ENCODE results near the gene CACNG6.
"Not testable (repeated sequence)": the region's sequence is repeated elsewhere in the genome, so short reads cannot be mapped to it uniquely, and the experiment has no call there.

CACNG6 gene, protein sequence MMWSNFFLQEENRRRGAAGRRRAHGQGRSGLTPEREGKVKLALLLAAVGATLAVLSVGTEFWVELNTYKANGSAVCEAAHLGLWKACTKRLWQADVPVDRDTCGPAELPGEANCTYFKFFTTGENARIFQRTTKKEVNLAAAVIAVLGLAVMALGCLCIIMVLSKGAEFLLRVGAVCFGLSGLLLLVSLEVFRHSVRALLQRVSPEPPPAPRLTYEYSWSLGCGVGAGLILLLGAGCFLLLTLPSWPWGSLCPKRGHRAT

DNA sequence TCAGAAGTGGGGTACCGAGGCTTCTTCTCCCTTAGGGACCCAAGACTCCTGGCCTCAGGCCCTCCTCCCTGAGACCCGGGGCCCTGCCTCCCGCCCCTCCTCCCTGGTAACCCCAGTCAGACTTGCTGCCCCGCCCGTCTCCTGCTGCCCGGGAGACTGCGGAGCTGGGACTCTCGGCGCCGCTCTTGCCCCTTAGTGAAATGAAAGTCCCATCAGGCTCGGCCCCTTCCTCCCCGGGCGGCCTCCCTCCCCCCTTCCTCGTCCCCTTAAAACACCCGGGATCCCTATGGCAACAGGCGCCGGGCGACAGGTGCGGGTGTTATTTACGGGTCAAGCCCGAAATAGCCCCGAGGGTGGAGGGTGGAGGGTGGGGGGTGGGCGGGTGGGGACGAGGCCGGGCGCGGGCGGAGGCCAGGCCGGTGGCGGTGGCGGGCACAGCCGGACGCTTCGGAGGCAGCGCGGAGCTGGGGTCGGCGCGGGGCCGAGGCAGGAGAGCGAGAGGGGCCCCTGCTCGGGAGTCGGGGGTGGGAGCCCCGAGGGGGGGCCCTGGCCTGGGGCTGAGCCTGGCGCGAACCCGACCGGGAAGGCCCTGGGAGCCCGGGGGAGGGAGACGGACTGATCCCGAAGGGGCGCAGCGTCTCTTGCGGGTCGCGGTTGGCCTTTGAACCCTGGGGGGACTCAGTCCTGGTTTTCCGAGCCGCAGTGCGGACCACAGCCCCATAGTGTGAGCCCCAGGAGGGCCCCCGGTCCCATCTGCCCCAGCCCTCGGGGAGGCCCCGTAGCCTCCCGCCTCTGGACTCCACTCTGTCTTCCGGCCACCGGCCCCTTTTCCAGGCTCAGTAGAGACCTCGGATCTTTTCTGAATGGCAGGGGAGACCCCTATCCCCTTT, at the start of gene CACNG6:
Gene CACNG6 (plus strand): TSS at position 414 of the 890 bp plus-strand sequence. CDS start 1,241 bp downstream, outside the sequence.
- no peak for DNase-seq

DNA sequence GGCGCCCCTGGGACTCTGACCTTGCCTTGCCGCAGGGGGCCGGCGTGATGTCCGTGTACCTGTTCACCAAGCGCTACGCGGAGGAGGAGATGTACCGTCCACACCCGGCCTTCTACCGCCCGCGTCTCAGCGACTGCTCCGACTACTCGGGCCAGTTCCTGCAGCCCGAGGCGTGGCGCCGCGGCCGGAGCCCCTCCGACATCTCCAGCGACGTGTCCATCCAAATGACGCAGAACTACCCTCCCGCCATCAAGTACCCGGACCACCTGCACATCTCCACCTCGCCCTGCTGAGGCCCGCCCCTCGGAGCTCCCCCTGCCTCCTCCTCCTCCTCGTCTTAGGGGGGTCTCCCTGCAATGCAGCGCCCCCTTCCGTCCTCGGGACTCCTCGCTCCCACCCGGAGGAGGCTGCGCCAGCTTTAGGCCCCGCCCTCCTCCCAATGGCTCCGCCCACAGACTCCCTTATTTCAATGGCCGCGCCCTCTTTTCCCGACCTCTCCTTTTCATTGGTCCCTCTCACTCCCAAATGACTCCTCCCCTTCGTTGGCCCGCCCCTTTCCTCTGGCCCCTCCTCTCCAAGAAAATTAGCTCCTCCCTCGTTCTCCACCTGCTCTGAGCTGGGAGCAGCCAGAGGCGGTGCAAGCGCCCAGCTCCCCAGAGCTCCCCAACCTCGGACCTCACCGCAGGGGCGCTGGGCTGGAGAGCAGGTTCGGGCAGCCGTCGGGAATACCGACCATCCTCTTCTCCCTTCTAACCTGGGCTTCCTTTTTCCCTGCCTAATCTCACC, 49.2 kb upstream of the CACNG6 start:
- peak; percentile 11 for DNase-seq

DNA sequence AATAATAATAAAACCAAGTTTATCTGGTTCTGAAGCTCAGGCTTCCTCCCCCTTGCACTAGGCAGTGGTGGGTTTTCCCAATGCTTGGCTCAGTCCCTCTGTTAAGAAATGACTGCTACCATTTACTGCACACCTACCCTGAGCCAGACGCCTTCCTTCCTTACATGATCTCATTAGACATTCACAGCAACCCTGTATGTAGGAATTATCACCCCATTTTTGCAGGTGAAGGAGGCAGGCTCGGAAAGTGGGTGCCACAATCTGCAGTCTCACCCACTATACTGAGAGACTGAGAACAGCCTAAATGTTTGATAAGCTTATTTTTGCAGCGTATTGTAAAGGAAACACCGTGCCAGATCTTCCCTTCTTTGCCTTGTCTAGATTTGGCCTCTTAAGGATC, 47.0 kb upstream of the CACNG6 start:
- no peak for DNase-seq

DNA sequence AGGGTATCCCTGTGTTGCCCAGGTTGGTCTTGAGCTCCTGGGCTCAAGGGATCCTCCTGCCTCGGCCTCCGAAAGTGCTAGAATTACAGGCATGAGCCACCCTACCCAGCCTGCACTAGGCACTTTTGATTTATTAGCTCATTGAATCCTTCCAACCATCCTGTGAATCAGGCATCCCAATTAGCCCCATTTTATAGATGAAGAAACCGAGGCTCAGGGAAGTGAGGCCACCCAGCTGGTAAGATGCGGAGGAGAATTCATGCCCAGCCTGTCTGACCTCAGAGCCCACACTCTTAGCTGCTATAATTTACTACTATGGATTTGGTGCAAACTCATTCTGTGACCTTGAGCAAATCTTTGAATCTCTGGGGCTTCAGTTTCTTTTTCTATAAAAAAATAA, 46.5 kb upstream of the CACNG6 start:
- DNase-seq: no peak

DNA sequence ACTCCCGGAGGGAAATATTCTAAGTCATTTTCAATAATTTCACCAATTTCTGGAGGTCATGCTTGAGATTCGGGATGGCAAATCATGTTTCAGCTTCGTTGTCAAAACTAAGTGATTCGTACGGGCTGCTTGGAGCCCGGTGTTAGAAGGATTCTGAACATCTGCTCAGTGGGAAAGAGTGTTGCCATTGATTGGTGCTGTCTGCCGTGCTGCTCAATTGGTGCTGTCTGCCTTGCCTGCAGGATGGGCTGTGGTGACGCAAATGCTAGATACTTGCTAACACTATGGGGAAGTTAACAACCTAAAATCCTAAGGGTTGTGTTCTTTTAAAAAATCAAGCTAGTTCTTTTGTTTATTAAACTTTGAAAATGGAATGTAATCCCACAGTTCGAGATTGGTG, 46.0 kb upstream of the CACNG6 start:
- peak; percentile 30 for DNase-seq

DNA sequence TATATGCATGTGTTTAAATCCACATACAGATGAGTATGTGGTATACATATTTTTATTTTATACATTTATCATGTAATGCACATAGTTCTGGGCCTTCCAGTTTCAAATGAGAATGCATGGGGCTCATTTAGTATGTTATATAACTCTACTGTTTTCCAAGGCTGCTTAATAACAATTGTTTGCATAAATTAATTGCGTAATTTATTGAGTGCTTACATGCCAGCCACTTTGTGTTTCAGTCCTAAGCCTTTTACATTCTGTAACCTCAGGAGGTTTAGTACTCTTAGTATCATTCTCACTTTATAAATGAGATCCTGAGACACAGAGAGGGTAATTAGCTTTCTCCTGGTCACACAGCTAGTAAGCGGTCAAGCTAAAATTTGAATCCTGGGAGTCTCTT, 45.4 kb upstream of the CACNG6 start:
- DNase-seq: no peak

DNA sequence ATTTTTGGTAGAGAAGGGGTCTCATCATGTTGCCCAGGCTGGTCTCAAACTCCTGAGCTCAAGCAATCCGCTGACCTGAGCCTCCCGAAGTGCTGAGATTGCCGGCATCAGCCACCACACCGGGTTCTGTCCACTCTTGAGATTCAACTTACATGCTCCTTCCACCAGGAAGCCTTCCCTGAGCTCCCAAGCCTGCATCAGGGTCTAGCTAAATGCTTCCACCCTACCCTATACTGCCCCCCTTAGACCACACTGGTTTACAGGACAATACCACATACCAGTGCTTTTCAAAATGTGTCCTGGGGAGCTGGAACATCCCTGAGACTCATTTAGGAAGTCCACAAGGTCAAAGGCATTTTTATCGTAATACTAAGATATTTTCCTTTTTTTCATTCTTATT, 43.8 kb upstream of the CACNG6 start:
- peak; percentile 8 for DNase-seq

DNA sequence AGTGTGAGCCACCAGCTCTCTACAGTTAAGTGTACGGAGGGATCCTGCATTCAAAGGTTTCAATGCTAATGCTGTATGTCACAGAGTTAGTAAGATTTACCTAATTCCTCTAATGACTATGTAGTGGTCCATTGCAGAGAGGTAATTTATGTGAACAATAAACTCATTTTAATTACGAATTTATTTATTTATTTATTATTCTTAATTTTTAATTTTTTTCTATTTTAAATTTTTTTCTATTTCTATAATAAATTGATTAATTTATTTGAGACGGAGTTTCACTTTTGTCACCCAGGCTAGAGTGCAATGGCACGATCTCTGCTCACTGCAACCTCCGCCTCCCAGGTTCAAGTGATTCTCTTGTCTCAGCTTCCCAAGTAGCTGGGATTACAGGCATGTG, 42.8 kb upstream of the CACNG6 start:
- not testable (repeated sequence) for DNase-seq

DNA sequence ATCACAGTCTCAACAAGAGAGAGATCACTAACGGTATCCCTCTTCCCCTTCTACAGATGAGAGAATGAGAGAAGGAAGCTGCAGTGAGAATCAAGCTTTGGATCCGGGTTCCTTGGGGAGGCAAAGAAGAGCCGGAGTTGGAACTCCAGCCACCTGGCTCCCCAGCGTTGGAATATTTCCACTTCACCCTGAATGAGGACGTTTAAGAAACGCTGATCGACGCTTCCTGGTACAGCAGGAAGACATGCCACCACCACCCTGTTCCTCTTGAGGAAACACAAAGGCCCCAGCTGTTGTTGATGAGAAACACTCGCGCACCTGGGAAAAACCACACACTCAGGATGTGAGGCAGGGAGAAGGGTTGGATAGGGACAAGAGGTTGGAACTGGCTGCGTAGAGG, 40.0 kb upstream of the CACNG6 start:
- no peak for DNase-seq

DNA sequence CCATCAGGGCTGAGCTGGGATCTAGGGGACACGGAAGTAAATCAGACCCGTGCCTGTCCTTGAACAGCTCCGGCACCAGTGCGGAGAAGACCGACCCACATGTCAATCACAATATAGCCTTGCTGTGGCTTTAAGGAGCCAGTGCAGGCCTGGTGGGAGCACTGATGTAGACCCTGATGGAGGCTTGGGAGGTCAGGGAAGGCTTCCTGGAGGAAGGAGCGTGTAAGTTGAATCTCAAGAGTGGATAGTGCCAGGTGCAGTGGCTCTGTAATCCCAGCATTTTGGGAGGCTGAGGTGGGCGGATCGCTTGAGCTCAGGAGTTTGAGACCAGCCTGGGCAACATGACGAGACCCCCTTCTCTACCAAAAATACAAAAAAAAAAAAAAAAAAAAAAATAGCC, 39.5 kb upstream of the CACNG6 start:
- DNase-seq: no peak

DNA sequence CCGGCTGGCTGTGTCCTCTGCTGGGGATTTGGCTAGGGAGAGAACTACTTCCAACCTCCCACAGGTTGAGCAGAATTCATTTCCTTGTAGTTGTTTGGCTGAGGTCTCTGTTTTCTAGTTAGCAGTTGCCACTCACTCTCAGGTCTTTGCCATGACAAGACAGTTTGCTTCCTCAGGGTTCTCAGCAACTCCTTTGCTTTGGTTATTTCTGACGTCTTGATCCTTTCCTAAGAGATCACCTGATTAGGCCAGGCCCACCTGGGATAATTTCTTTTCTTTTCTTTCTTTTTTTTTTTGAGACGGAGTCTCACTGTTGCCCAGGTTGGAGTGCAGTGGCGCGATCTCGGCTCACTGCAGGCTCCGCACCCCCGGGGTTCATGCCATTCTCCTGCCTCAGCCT, 38.1 kb upstream of the CACNG6 start:
- no peak for DNase-seq

DNA sequence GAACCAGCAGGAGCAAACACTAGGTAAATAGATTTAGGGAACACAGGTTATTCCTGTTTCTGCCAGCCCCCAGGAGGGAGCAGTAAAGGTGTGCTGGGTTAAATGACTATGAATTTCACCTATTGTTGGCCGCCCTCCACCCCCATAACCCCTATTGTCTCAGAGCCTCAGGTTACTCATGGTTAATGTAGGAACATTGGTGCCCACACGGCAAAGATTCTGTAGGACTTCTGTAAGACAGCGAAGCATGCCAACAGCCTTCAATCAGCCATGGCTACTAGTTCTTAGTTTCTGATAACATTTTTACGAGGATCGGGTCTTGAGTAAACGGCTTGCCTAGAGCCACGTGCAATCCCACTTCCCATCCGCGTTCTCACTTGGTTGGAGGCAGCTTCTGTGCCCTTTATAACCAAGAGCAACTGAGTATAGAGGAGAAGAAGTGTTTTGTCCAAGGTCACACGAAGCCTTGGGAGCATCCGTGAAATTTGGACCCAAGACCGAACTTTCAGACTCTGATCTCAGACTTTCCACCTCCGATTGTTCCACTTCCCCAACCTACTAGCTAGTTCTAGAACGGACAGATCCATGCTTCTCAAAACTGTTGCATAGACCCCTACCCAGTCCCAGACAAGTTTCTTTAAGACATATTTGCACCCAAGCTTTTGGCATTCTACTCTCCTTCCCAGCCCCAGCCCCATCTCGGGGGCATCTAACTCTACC, 33.8 kb upstream of the CACNG6 start:
- no peak for DNase-seq

DNA sequence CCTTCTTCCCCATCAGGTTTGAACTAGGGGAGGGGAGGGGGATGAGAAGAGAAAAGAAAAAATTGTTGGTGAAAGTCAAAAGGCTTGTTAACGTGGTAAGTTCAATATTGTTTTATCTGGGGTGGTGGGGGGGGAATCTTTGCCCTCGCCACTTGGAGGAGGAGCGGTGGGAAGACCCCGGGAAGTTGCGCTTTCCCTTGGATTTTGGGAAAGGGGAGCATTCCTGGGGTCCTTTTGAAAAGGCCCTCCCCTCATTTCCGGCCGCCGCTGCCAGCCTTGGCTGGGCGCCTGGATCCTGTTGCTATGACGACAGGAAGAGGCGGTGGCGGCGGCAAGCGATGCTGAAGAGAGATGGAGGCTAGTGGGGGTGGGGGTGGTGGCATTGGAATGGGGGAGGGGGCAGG, 33.3 kb upstream of the CACNG6 start:
- DNase-seq: no peak

DNA sequence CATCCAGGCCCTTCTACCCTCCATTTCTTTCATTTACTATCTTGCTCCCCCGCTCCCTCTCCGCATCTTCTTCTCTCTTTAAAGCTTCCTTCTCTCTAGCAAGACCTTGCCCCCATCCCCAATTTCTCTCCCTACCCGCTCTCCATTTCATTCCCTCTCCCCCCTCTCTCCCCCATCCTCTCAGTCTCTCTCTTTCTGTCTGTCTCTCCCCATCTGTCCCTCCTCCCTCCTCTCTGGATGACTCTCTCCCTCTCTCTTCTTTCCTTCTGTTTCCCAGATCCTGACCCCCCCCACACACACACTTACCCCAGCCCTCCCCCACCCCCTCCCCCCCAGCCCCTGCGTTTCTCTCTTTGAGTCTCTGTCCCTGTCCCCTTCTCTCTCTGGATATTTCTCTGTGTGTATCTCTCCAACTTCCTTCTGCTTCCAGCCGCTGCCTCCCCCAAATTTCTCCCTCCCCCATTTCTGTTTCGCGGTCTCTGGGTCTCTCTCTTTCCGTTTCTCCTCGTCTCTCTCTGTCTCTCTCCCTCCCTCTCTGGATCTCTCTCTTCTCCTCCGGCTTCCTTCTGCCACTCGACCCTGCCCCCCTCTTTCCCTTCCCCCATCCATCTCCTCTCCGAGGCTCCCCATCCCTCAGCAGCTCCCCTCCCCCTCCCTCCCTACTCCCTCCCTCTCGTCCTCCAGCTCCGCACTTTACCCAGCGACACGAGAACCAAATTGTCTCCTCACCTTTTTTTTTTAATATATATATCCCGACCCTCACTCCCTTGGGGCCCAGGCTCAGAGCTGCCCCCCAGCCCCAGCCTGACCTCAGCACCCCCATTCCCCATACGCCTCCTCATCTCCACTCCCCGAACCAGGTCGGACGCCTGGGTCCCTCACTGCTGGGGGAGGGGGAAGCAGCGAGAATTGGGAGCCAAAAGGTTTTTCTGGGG, 32.3 kb upstream of the CACNG6 start:
- DNase-seq: no peak

DNA sequence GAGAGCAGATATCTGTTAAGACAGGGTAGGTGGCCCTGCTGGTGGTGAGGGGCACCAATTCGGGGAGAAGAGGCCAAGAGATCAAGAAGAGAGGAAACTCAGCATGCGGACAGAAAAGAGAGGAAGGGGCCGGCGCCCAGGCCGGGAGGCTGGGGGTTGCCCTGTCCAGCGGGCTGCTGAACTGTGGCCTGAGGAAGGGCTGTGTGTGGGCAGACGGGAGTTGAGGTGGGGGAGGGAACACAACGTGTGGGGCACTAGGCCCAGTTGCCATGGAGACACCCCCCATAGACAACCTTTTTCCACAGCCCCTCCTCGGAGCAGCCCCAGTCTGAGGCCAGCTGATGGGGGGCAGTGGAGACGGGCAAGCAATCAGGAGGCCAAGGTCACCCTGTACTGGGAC, 31.2 kb upstream of the CACNG6 start:
- no peak for DNase-seq

DNA sequence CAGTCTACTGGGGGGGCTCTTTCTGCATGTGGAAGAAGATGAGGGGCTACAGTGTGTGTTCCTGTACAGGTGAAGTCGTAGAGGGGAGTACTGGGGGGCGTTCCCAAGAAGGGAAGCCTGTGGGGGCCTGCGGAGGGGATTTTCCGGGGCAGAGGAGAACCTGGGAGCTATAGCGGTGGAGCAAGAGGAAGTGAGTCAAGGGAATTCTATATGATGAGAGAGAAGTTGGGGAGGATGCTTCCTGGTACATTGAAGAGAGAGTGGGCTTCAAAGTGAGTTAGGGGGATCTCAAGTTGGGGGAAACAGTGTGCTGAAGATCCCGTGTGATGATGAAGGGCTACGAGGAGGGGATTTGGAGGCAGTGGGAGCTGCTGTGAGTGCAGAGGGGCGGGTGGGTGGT, 30.6 kb upstream of the CACNG6 start:
- DNase-seq: no peak

DNA sequence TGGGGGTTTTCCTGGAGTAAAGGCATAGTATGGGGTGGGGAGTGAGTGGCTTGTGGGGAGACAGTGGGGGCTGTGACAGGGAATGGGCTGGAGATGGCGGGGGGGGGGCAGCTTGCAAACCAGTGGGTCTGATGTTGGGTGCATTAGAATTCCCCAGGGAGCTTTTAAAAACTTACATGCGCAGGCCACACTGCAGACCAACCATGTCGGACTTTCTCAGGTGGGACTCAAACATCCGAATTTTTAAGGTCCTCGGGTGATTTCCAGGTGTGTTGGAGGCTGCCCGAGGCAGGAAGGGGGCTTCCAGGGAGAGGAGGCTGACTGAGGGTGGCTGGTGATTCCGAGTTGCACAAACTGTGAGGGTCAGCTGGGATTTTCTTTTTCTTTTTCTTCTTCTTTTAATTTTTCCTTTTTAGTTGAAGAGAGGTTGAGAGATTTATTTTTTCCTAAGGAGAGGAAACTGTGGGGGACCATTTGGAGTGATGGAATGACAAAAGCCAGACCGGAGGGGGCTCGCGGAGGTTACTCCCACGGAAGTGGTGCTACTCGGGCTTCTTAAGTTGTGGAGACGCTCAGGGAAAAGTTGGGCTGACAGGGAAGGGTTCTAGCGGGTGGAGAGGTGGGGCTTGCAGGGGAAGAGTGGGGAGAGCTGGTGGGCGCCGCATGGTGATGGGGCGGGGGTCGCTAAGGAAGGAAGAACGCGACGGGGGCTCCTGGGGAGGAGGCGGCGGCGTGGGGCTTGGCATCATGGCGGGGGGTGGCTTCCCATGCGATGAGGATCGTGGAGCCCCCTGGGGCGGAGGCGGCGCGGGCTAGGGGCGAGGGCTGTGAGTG, 29.7 kb upstream of the CACNG6 start:
- DNase-seq: no peak

DNA sequence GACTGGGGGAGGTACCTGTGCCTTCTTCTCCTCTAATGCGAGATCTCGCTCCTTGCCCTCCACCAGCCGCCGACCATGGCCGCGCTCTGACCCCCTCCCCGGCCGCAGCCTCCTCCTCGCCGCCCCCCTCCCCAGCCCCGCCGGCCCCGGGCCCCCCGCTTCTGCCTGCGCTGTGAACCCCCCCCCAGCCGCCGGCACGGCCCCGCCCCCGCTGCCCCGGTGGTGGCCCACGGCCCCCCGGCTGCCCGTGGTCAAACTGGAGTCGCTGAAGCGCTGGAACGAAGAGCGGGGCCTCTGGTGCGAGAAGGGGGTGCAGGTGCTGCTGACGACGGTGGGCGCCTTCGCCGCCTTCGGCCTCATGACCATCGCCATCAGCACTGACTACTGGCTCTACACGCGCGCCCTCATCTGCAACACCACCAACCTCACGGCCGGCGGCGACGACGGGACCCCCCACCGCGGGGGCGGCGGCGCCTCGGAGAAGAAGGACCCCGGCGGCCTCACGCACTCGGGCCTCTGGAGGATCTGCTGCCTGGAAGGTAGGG, 28.5 kb upstream of the CACNG6 start, which contains the start of gene CACNG8:
Gene CACNG8 (plus strand): TSS at position 51 of the 545 bp plus-strand sequence.
- DNase-seq: no peak

DNA sequence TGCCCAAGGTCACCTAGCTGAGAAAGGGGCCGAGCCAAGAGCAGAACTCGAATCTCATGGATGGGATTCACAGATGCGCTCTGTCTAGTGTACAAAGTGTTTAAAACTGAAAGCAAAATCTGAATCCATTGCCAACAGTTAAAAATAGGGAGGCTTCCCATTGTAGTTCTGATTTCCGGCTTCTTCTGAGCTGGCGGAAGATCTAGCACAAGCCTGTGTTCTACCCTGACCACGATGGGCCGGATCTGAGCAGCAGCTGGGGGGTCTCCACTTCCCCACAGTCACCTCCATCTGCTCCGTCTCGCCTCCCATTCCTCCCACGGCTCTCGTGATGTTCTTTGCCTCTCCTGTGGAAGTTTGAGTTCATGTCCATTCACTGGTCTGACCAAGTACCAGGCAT, 26.3 kb upstream of the CACNG6 start:
- no peak for DNase-seq

DNA sequence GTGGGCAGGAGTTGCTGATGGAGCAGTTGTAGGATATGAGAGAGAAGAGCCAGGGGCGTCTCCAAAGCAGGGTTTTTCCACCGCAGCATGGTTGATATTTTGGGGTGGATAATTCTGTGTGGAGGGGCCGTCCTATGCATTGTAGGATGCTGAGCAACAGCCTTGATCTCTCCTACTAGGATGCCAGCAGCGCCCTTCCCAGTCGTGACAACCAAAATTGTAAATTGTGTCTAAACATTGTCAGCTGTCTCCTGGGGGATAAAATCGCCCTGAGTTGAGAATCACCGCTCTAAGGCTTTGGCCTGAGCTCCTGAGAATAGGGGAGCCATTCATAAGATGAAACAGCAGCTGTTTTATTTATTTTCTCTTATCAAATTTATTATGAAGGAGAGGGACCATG, 24.5 kb upstream of the CACNG6 start:
- no peak for DNase-seq
